GM19238 (cell line): Measurements from ENCODE around the gene CAVIN1.
"Not testable (repeated sequence)": the region's sequence is repeated elsewhere in the genome, so short reads cannot be mapped to it uniquely, and the experiment has no call there.

Source experiments
- DNase-seq: peaks from one replicate; pipeline ENCODE4 v3.0.0; 2011; ENCODE audit warnings: low spot score; ENCODE audit not compliant: insufficient read length

CAVIN1 gene

DNA sequence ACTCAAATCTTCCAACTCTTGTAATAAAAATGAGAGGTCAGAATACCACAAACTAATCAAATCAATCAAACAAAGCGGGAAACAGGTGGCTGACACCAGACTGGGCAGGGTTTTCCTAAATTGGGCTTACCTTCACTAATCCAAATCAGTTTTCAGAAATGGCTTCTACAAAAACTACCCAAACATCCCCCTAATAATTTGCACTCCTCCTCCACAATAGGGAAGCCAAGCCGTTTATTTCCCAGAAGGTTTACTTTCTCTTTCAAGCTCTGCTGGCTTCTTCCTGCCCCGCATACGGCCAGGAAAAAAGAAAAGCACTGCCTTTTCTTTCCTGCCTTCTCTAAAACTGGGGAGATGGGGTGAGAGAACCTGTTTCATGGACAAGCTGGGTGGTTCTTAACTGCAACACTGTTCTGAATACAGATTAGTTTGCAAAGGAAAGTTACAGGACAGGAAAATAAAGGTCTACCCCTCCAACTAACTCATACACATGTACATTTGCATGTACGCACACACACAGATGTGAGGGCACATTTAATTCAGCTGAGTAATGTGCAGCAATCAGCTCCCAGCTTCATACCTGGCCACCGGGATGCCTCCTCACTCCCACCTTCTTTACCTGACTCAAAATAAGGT, 44.0 kb downstream of the CAVIN1 start:
- no peak for DNase-seq

DNA sequence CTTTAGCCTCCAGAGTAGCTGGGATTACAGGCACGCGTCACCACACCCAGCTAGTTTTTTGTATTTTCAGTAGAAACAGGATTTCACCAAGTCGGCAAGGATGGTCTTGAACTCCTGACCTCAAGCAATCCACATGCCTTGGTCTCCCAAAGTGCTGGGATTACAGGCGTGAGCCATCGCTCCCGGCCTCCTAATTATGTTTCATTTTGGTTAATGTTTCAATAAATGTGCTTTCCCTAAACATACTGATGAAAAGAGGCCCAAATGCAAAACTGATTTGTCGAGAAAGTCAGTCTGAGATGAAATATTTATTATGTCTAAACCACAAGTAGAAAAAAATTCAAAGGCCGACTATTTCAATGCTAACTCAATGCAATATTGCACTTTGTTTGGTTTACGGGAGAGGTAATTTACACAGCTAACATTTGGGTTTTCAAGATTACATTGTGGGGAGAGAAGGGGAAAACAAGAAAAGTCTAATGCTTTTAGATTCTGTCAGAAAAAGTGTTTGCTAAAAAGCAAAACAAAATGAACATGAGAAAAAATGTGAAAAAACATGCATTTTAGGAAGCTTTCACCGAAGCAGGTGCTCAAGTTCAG, 44.6 kb downstream of the CAVIN1 start:
- no peak for DNase-seq

DNA sequence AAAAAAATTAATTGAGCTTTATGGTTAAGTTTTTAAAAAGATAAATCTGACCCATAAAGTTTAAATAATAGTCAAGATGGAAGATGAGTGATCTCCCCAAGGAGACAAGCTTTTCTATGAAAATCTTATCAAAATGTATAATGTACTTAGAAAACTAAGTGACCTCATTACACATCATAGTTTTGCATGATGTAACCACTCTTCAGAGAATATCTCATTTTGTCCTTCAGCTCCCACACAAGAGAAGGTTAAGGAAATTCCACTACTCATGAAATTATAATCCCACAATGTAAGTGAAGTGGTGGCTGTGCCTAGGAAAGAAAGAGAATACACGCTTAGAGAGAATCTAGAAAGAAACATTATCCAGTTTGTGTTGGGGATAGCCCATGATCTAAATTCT, 49.2 kb downstream of the CAVIN1 start:
- no peak for DNase-seq

DNA sequence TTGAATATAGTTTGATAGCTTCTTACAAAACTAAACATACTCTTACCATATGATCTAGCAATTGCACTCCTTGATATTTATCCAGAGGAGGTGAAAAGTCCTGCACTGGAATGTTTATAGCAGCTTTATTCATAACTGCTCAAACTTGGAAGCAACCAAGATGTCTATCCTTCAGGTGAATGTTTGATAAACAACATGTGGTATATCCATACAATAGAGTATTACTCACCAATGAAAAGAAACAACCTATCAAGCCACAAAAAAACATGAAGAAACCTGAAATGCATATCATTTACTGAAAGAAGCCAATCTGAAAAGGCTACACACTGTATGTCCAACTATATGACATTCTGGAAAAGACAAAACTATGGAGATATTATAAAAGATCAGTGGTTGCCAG, 50.9 kb downstream of the CAVIN1 start:
- no peak for DNase-seq

DNA sequence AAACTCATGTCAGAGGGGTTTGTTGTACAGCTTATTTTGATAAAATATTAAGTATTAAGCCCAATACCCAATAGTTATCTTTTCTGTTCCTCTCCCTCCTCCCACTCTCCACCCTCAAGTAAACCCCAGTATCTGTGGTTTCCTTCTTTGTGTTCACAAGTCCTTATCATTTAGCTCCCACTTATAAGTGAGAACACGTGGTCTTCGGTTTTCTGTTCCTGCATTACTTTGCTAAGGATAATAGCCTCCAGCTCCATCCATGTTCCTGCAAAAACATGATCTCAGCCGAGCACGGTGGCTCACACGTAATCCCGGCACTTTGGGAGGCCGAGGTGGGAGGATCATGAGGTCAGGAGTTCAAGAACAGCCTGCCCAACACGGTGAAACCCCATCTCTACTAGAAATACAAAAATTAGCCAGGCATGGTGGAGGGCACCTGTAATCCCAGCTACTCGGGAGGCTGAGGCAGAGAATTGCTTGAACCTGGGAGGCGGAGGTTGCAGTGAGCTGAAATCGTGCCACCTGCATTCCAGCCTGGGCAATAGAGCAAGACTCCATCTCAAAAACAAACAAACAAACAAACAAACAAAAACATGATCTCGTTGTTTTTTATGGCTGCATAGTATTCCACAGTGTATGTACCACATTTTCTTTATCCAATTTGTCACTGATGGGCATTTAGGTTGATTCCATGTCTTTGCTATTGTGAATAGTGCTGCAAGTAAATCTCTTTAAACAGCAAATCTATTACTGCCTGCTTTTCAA, 54.1 kb downstream of the CAVIN1 start:
- DNase-seq = not testable (repeated sequence)

DNA sequence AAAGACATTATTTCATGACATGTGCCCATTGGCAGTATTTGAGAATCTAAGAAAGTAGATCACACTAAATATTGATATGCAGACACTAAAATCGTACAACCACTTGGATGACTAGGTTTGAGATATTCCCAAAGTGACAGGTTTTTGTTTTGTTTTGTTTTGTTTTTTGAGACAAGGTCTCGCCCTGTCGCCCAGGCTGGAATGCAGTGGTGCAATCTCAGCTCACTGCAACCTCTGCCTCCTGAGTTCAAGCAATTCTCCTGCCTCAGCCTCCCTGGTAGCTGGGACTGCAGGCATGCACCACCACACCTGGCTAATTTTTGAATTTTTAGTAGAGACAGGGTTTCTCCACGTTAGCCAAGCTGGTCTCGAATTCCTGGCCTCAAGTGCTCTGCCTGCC, 54.7 kb downstream of the CAVIN1 start:
- DNase-seq = not testable (repeated sequence)

DNA sequence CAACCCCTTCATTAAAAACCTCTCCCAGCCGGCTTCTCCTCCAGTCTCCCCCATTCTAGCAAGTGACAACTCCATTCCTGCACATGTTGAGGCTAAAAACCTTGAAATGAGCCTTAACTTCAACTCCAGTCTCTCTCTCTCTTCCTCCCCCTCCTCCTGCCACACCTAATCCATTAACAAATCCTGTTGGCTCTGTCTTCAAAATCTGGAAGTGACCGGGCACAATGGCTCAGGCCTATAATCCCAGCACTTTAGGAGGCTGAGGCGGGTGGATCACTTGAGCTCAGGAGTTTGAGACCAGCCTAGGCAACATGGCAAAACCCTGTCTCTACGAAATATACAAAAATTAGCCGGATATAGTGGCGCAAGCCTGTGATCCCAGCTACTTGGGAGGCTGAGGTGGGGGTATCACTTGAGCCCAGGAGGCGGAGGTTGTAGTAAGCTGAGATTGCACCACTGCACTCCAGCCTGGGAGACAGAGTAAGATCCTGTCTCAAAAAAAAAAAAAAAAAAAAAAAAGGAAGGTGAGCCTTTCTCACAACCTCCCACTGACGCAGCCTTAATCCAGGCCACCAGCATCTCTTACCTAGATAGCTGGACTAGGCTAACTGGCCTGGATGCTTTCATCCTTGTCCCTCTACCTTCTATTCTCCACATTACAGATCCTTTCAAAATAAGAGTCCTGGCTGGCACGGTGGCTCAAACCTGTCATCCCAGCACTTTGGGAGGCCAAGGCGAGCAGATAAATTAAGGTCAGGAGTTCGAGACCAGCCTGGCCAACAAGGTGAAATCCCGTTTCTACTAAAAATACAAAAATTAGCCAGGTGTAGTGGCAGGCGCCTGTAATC, 56.7 kb downstream of the CAVIN1 start:
- not testable (repeated sequence) for DNase-seq

DNA sequence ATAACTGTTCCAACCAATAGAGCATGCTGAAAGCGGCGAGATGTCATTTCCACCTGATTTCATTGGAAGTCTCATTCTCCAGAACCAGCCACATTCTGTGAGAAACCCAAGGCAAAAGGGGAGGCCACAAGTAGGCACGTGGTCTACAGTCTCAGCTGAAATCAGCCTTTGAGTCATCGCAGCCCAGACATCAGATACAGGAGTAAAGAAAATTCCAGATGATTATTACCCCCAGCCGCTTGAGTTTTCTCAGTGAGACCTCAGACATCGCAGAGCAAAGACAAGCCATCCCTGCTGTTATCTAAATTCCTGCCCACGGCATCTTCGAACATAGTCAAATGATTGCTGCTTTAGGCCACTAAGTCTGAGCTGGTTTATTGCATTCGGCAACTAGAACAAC, 57.9 kb downstream of the CAVIN1 start:
- DNase-seq = no peak

DNA sequence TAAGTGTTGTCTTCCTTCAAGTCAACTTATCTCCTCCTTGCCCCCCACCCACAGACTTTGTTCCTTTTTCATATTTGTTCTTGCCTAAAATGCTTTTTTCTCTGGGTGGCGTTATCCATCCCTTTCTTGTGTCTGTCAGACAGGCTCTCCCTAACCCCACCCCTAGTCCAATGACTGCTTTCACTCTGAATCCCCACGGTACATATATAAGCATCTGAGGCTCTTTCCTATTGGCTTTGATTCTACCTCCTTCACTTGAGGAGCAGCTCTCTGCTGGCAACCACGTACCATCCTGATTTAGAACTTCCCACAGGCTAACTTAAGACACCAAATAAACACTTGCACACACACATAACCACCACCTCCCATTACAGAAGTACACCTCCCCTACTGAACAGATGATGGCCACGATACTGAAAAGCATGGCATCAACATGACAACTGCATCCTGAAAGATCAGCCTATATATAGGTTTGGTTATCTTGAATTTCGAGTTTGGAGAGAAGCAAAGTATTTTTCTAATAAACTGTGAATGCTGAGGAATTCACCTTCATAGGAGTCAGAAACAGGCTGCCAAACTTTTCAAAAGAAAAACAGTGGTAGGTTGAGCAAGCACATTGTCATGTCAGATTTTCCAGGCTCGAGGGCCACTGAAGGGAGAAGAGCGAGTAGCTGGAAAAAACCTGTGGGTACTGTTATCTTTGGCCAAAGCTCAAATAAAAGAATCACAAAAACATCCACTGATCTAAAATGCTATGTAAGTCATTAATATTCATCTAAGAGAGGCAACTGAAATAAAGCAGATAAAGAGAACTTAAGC, 59.1 kb downstream of the CAVIN1 start:
- no peak for DNase-seq

DNA sequence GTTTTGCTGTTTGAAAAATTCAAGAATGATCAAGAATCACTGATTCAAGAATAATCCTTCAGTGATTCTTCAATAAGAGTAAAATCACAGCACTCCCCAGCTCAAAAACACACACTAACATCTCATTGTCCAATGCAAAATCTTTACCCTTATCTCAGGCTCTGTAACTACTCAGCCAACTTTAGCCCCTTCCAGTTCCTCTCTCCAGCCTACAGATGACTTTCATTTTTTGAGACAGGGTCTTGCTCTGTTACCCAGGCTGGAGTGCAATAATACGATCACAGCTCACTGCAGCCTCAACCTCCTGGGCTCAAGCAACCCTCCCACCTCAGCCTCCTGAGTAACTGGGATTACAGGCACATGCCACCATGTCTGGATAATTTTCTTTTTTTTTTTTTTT, 59.8 kb downstream of the CAVIN1 start:
- DNase-seq = no peak

DNA sequence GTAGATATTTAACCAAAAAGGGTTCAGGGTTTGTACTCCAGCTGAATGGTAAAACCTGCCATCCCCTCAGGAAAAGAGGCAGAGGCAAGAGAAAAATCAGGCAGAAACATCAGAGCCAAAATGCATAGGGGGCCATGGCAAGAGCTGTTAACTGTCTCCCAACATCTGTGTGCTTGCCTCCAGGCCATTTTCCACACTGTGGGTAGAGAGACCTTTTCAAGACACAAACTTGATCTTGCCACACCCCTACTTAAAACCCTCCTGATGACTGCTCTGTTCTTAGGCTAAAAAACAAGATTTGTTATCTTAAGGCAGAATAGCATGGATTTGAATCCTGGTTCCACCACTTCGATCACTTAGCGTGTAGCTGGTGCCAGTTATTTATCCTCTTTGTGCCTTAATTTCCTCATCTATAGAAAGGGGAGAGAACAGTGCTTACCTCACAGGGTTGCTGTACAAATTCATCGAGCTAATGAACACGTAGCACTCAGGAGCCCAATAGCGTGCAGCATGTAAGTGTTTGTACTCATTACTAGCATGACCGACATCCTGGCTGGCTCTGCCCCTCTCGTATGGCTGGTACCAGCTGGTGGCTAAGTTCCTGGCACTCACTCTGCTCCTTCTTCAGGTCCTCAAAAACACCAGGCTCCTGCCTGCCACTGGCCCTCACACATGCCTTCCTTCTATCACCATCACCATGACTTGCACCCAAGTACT, 60.7 kb downstream of the CAVIN1 start:
- no peak for DNase-seq

DNA sequence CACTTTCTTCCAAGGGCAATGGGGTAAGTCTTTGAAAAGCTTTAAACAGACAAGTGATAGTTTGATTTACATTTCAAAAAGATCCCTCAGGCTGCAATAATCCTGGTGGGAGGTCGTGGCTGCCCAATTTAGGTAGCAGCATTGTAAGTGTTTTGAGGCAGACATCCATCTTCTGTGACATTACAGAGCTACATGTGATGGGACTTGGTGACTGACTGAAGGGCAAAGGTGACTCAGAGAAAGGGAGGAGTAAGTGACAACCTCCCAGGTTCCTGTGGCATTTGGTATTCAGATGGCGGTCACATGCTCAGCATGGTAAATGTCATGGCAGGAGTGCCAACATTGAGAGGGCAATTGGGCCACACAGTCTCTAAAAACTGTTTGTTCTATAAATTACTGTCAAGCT, 61.3 kb downstream of the CAVIN1 start:
- no peak for DNase-seq

DNA sequence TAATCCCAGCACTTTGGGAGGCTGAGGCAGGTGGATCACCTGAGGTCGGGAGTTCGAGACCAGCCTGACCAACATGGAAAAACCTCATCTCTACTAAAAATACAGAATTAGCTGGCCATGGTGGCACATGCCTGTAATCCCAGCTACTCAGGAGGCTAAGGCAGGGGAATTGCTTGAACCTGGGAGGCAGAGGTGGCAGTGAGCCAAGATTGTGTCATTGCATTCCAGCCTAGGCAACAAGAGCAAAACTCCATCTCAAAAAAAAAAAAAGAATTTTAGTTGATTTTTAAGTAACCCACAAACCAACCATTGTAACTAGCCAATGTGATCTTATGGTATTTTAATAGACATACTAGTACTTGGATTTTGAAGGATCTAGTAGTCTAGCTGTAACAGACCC, 62.7 kb downstream of the CAVIN1 start:
- DNase-seq = not testable (repeated sequence)

DNA sequence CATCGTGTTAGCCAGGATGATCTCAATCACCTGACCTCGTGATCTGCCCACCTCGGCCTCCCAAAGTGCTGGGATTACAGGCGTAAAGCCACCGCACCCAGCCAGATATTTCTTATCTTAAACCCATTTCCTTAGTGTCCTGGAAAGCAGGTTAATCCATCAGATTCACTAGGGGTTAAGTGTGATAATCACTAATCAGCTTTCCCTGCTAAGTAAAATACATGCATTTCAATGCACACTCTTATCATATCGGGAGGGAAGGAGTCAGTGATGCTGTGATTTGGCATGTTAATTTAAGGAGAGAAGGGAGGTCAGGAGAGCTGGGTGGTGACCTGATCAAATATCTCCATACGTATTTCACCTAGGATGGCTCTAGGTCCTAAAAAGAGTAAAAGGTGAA, 63.9 kb downstream of the CAVIN1 start:
- no peak for DNase-seq

DNA sequence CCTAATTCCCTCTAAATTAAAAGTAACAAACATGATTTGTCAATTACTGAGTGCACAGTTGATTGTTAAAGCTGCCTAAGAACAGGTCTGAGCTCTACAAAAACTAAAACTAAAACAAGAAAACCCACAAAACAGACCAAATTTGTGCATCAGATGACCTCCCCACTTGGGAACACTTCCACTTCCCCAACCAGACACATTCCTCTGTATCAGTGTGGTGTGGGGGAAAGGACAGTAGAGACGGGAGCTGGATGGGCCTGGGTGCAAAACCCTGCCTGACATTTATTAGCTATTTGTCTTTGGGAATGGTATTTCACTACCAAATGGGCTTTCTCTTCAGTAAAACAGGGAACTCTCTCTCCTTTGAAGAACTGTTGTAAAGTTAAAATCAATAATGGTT, 64.6 kb downstream of the CAVIN1 start:
- DNase-seq = no peak

DNA sequence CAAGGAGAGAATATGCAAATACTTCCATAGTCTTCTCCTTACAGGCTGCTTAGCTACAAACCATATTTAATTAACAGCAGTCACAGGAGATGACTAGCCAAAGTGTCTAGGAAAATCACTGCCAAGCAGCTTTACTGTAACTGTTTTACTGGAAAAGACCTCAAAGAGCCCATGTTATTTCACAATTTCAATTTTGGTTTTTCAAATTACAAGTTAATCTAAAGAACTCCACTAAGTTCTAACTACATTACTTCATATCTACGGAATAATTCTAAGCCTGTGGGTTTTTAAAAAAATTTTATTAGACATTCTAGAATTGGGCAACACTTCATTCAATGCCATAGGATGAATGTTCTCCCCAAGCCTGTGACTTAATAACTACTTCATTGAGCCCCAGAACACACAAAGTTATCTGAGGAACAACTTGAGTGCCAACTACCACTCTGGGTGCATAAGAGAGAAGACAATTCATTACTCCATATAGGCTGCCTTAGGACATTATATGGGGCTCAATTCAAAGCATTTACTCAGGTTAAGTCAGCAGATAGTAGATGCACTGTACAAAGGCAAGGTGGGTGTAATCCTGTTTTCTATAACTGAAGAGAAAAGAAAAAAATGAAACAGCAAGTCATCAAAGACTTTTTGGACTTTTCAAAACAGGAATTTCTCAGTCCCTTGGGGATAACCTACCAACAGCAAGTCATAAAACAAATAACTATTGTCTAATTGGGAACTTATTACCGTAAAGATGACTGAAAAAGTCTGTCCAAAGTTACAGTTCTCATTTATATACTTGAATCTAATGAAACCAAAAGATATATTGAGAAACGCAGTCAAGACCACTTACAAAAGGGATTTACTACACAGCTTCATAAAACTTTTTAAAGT, 67.9 kb downstream of the CAVIN1 start:
- DNase-seq = no peak
